ENCODE data around the gene TNPO3.

GRCh38 chr7:128948976-128949760 lies 105.7 kb downstream of the TNPO3 start:
- no peak for TF ChIP-seq POLR2A (IDR thresholded peaks at IDR 0.05)
- no peak for TF ChIP-seq POLR2AphosphoS5 (IDR thresholded peaks at IDR 0.05)

All from upper lobe of left lung (tissue), 4 donors.